Hypothalamus (tissue), 51 donors: Measurements from ENCODE around the gene PGM2.
A peak's percentile ranks its signal among the peaks of the same experiment; 100 is the strongest.

Experiments used
- DNase-seq, 51 donors: peaks; one replicate each; lab custom pipeline; 2025; lab: John Stamatoyannopoulos, UW

The PGM2 gene

DNA sequence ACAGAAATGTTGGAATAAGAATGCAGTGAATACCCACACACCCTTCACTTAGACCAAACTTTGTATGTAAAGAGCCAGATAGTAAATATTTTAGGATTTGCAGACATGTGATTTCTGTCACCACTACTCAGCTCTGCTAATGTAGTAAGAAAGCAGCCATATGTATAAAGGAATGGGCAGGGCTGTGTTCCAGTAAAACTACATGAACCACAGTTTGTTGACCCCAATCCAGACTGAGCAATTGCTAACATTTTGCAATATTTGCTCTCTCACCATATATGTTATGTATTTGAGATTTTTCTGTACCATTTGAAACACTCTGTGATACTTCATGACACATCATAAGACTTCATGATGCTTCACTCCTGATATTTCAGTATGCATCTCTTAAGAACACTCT is 32.4 kb downstream of the PGM2 start:
- DNase-seq, result no peak

DNA sequence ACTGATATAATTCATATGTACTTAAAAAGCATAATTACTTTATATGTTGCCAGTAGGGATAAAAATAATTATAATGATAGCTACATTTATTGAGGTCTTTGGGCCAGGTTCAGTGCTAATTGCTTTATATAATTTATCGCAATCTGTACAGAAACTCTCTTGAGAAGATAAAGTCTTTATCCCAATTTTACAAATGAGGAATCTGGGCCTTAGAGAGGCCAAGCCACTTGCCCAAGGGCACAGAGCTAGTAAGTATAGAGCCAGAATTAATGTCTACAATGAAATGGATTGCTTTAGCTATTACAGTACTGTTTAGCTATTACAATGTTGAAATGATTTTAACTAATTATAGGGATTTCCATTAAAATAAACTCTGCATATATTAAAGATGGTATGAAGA is 33.8 kb downstream of the PGM2 start:
- no peak for DNase-seq

DNA sequence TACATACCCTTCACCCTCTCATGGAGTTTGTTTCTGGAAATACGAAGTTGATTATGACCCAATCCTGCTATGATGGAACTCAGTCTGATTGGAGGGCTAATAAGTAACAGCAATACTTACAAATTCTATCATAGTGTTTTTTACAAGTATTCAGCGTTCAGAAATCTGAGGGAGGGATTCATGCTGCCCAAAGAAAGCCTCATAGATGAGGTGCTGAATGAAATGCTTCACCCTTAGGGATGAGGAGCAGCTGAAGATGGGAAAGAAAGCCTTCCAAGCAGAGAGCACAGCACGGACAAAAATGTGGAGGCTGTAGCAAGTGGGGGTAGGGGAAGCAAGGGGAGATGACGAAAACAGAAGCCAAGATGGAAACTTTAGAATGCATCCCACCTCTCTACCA is 36.5 kb downstream of the PGM2 start:
- no peak for DNase-seq

DNA sequence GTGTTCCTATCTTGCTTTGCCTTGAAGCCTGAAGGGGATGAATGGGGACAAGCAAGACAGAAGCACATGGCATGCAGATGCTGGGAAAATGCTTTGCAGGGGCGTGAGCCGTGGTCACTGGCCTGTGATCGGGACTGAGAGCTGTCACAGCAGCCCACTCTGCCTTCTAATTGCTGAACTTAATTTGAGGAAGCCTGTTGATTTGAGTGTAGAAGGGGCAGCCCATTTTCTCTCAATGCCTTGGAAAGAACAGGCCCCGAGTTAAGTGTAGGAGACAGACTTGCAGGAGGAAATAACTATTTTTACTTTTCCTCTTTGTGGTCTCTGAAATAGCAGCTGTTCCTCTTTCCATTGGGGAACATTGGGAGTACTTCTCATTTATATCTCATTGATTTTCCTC is 38.3 kb downstream of the PGM2 start:
- peak in 5 of 51 donors; percentile 3 to 34 (median 7) for DNase-seq

DNA sequence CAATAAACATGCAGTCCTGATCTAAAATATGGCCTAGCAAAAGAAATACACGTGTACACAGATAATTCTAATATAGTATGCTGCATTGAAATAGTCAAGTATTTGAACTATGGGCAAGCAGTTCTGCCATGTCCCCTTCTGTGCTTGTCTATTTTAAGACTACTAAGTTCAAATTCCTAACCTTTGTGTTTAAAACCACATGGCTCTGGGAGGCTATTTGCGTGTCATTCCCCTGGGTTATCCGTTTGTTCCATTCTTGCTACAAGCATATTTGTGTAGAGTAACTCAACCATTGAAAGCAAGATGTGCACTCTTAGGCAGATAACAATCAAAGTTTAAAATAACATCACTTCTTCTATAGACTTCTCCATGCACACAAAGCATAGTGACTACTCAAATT is 39.0 kb downstream of the PGM2 start:
- no peak for DNase-seq

DNA sequence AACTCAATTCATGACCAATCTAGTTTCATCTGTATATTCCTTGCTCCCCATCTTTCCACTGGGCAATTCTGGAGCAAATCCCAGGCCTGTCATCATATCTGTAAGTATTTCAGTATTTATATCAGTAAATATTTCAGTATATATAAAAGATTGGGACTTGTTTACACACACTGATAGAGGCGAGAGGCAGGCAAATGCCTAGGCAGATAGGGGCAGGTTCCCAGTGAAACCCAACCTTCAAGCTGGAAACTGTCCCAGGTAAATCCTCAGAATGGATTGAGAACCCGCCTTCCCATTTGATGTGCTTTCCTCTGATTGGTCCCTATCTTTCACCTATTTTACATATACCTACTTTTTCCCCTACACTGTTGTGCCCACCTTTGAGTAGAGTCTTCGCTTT is 40.6 kb downstream of the PGM2 start:
- DNase-seq, result no peak

DNA sequence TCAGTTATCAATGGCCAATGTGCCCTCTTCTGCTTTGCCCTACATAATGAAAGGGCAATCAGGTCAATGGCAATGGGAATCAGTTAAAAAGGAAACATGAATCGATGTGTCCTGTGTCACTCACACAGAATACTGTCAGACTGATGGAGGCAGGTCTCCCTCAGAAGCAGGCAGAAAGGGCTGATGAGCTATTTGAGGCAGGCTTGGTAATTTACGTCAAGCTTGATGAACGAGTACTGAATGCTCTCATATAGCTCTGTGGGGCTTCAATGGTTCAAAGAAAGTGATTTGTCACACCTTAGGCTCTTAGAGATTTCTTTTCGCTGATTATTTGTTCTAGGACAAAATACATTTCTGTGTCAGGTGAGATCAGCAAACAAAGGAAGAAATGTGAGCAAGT is 41.8 kb downstream of the PGM2 start:
- no peak for DNase-seq

DNA sequence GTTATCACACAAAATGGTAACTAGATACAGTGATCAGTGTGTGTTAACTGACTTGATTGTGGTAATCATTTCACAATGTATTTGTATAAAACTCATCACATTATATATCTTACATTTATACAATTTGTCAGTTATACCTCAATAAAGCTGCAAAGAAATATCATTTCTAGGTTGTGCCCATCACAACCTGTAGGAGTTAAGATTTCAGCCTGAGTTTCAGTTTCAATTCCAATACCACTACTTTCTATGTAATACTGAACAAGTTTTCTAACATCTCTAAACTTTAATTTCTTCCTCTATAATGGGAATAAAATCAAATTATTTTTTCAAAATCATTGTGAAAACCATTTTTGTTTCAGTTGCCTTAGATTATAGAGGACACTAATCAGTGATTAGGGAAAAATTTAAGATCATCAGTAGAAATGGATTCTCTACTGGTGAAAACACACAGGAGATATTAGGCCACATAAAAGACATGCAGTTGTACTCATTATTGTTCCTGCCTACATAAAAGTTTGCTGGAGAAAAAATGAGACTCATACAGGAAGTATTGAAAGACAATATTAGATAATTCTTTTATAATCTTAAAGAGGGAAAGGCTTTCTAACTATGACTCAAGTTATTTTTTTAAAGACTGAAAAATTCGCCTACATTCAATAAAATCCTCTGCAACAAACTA is 46.0 kb downstream of the PGM2 start:
- DNase-seq, result no peak

DNA sequence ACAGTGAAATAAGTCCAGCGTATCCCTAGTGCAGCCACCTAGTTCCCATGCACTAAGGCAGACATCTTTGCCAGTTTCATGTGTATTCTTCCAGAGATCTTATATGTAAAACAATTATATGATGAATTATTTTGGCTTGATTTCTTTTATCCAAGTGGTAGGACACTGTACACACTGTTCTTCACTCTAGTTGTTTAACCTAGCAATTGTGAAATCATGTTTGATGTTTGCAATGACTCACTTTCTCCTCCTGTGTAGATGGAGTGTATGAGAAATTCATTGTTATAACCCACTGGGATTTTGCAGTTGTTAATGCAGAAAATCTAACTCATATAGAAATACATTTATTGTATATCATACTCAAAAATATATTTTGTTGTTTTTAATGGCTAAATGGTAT is 46.9 kb downstream of the PGM2 start:
- no peak for DNase-seq

DNA sequence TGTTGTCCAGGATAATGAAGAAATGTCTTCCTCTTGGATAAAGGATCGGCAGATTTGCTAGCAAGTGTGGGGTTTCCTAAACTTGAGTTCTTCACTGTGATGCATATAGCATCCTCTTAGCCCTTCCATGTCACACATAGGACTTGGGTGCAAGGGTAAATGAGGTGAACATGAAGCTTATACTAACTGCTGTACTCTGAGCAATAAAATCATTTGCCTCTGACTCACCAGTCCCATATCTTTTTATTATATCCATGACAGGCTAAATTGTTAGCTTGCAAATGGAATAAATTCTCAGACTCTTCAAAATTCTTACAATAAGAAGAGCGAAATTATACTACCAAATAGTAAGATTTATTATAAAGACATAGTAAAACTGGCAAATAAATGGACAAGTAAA is 49.7 kb downstream of the PGM2 start:
- DNase-seq, result no peak

DNA sequence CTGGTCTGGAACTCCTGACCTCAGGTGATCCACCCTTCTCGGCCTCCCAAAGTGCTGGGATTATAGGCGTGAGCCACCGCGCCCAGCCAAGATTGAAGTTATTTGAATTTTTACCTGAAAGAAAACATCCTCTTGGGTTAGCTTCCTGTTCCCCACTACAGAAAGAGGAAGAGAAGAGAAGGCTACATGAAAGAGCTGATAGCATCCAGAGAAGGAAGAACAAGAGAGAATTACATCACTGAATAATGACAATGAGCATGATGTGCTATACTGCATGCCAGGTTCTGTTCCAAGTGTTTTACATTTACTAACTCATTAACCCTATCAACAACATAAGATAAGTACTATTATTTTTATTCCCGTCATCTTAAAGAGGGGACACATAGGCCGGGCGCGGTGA is 52.9 kb downstream of the PGM2 start:
- DNase-seq, result no peak

DNA sequence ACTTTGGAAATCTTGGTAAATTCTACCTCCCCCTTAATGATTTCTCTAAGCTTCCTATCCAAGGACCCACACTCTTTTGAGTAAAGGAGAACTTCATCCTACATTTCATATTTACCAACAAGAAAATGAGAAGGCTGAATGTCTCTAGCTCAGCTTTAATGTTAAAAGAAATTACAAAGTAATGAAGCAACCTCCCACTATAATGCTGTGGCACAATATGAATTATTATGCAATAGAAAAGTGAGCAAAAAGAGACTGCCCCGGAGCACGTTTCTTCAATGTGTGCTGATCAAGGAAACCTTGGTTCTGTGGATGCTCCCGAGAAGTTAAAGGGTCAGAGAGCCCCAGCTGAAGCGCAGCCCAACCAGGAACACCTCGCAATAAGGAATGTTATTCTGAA is 55.3 kb downstream of the PGM2 start:
- DNase-seq, result no peak

DNA sequence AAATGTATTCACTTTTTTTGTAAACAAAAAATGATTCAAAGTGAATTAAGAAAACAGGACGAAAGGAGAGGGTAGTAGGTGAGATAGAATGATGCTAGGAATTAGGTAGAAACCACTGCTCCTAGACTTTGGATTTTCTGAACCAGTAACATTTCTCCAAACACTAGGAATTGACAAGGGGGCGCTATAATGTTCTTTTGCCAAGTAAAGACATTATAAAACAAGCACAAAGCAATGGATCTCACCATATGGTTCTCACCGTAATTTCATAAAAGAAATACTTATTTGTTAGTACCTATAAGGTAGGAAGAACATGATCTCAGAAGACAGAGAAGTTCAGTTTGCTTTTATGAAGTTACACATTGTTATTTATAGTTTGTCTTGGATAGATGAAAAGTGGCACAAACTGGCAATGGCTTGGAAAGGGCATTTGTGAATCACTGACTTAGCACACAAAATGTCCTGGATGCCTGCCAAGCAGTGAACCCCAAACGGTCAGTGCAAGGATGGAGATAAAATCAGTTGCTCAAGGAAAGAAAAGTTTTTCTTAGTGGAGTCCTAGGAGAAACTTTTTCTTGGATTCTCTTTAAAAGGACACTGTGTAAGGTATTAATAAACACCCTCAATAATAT is 56.3 kb downstream of the PGM2 start:
- no peak for DNase-seq

DNA sequence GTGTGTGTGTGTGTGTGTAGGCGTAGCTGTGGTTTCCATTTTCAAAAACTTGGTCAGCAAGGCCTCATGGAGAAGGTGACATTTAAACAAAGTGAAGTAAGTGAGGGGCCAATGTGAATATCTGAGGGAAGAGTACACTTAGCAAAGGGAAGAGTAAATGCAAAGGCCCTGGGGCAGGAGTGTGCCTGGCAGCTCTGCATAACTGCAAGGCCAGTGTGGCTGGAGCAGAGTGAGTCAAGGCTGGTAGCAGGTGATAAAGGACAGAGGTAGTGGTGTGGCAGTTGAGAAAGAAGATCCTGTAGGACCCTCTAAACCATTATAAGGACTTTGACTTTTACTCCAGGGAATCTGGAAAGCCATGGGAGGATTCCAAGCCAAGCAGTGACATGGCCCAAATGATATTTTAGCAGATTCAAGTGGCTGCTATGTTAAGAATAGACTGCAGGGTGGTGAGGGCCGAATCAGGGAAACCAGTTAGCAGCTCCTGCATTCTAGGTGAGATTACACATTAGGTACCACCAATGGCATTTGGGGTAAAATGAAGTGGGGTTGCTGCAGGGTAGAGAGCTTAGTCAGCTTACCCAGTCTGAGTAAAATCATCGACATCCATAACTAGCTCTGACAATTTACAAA is 58.5 kb downstream of the PGM2 start:
- DNase-seq, result no peak

DNA sequence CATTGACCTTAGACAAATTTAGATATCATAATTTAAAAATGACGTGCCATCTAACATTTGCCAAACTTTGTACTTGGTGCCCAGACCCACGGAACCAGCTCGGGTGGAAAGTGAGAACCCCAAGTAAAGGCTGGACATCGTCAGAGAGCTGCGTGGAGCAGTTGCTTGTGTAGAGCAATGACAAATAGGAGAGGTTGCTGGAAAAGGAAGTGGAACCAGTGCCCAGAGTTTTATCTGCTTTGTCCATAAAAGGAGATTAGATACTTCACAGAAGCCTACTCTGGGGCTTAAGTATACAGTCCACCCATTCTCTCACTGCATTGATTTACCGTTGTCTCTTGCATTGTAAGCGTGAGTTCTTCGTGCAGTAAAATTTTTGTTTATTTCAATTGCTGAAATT is 59.0 kb downstream of the PGM2 start:
- DNase-seq, result no peak

DNA sequence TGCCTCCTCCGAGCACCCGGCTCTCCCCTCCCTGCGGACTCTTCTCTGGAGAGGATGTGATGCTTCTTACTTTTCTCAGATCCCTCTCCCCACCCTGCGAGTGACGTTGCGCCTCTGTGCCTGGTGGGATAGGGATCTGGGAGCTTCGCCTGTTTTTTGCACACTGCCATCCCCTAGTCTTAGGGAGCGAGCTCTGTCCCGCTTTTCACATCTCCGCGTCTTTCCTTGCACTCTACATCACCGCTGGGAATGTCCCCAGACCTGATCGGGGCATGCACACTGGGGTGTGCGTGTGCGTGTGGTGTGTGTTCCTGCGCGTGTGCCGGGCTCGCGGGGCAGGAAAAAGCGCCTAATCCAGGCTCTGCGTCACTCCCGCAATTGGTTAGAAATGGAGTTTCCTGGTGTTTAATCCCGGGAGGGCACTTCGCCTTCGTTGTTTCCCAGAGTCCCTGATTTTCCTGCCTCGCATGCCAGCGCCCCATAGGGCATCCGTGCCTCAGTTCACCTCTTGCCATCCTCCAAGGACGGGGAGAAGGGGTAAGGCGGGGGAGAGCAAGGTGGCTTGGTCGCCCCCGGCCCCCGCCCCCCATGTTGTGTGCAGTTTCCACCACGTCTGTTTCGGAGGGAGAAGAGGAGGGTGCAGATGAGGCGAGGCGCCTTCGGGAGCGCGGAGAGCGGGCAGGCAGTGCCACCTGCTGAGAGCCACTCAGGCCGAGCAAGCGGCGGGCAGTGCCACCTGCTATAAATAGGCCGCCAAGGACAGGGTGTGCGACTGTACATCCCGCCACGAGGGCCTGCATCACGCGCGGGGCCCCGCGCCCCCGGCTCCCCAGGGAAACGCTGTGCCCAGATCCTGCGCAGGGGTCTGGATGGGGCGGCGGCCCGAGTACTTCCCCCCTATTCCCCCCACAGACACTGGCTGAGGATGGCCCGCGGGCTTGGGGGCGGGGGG is 63.6 kb downstream of the PGM2 start:
- peak in 42 of 51 donors; percentile 12 to 77 (median 49) for DNase-seq

DNA sequence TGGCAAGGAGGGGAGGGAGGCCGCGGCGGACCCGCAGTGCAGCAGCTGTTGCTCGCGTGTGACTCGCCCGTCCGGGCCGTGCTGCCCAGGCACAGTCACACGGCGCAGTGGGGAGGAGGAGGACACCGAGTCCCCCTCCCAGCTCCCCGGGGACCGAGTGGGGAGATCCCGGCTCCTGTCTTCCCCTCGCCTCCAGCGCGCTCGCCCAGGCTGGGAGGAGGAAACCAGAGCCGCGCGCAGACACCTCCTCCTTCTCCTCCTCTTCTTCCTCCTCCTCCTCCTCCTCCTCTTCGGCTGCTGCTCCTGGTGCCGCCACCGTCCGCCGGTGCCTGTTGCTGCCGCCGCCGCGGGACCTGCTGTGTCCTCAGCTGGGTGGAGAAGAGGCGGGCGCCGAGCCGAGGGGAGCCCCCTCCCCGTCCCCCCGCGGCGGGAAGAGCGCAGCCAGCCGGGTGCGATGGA is 64.3 kb downstream of the PGM2 start, which contains the start of gene TBC1D1:
Gene TBC1D1, plus strand, starts transcription at position 284 of the 459 bp plus-strand sequence. CDS start 11,012 bp downstream, outside the sequence.
- peak in 30 of 51 donors; percentile 12 to 77 (median 44) for DNase-seq

DNA sequence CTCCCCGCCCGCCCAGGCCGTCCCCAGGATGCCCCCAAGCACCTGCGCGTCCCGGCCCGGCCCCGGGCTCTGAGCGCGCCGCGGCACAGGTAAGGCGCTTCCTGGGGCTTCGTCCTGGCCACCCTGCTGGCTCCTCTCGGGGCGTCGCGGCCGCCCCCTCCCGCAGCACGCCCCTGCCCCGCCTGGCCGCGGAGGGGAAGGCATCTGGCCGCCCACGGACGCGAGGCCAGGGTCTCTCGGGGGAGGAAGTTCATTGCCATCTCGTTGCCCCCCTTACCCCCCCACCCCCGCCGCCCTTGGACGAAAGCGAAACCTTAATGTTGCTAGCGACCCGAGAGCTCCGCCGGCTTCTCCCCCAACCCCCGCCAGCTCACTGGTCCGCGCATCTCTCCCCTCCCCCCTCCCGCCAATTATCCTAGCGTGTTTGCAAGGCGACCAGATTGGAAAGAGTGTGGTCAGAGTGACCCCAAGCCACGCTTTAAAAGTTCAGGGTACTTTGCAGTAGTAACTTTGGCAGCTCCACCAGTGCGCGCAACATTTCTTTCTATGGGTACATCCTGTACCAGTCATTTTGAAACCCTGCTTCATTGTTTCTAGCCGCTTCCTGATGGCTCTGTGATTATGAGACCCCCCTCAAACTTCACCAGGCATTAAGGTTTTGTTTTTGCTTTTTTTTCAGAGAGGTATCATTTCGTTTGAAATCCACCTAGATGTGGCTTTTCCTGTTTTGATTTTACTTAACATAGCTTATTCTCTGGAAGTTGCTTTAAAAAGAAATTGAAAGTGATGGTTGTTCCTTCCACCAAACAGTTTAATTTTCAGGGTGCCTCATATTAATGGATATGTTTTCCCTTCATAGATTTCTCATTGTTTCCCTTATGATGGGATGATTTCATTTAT is 65.0 kb downstream of the PGM2 start:
- peak in 12 of 51 donors; percentile 6 to 67 (median 32) for DNase-seq

DNA sequence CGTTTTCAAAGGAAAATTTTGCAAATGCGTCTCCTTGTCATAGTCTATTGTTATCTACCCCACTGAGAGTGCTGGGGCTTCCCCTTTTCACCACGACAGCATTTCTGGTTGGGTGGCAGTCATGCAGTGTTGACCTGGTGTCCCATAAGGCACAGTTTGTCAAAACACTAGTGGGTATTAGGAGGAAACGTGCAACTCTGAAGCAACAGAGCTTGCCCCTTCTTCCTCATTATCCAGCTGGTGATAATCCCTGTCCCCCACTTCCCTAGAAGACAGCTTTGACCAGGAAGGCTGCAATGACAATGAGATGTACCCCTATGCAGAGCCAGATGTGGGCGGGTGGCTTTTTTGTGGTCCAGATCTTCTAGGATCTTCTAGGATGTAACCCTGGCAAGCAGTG is 66.2 kb downstream of the PGM2 start:
- DNase-seq, result peak in 3 of 51 donors; percentile 3 to 31 (median 14)

DNA sequence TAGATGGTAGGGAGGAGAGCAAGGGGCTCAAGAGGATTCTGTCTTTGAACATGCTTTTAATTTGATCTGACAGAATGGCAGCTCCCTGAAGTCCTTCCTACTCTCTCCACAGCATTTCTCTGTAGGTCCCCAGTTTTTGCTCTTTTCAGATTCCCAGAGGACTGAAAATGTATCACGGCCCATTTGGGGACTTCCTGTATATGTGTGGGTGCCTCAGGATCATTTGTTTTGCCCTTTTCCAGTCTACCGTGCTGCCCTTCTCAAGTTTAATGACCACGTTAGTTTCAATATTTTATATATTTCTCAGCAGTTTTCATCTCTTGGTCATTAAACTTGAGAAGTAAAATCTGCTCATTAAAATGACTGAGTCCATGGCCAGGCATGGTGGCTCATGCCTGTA is 66.7 kb downstream of the PGM2 start:
- DNase-seq, result no peak
